HL-60 (cell line): Measurements from ENCODE around the gene ANO10.

ENCODE experiments used
- GABPA ChIP-seq: IDR thresholded peaks from 2 replicates; pipeline ENCODE4 v1.6.1; 2012; ENCODE audit warnings: low read depth
- POLR2AphosphoS5 ChIP-seq: IDR thresholded peaks from 2 replicates; pipeline ENCODE4 v1.6.1; 2012; ENCODE audit warnings: low read depth
- SPI1 ChIP-seq: IDR thresholded peaks from 2 replicates; pipeline ENCODE4 v1.6.1; 2012; ENCODE audit warnings: low read depth, mild to moderate bottlenecking, borderline replicate concordance
- TF ChIP-seq, protein P1 (sequence below): IDR thresholded peaks from one replicate; pipeline ENCODE4 v1.5.1; 2011; ENCODE audit warnings: low read length, control low read depth, inconsistent platforms; ENCODE audit not compliant: insufficient read depth
- TF ChIP-seq, protein P2 (sequence below): IDR thresholded peaks from 2 replicates; pipeline ENCODE4 v1.6.1; 2012; ENCODE audit warnings: low read depth; ENCODE audit not compliant: insufficient replicate concordance

DNA sequence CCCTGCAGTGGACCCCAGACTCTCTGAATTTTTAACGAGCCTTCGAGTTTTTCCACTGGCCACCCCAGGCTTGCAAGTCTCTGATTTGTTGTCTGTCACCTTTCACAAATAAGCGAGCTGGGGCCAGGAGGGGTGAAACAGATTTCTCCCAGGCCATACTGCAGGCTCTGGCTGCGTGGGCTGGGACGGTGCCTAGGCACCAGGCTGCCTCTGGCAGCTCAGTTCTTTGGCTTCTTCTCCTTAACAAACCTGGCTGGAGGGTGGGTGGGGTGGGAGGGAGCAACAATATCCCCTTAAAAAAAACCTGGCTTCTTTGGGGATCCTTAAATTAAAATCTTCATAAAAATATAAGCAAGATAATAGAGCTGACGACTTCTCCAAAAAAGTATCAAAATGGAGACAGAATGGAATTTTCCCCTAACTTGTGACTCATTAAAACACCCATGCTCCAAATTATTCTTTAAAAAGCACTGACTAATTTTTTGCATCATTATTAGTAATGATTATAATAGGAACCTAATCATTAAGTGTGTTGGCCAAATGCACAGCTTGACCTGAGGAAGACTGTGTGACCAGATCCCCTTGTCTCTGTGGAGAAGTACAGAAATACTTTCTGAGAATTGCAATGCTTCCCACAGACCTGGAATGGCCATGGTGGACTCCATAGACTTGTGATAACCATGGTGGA, 251.4 kb downstream of the ANO10 start:
- TF ChIP-seq, protein P1, sequence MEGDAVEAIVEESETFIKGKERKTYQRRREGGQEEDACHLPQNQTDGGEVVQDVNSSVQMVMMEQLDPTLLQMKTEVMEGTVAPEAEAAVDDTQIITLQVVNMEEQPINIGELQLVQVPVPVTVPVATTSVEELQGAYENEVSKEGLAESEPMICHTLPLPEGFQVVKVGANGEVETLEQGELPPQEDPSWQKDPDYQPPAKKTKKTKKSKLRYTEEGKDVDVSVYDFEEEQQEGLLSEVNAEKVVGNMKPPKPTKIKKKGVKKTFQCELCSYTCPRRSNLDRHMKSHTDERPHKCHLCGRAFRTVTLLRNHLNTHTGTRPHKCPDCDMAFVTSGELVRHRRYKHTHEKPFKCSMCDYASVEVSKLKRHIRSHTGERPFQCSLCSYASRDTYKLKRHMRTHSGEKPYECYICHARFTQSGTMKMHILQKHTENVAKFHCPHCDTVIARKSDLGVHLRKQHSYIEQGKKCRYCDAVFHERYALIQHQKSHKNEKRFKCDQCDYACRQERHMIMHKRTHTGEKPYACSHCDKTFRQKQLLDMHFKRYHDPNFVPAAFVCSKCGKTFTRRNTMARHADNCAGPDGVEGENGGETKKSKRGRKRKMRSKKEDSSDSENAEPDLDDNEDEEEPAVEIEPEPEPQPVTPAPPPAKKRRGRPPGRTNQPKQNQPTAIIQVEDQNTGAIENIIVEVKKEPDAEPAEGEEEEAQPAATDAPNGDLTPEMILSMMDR: no peak
- TF ChIP-seq POLR2AphosphoS5 (no peak), GABPA (no peak), SPI1 (no peak)
- TF ChIP-seq, protein P2, sequence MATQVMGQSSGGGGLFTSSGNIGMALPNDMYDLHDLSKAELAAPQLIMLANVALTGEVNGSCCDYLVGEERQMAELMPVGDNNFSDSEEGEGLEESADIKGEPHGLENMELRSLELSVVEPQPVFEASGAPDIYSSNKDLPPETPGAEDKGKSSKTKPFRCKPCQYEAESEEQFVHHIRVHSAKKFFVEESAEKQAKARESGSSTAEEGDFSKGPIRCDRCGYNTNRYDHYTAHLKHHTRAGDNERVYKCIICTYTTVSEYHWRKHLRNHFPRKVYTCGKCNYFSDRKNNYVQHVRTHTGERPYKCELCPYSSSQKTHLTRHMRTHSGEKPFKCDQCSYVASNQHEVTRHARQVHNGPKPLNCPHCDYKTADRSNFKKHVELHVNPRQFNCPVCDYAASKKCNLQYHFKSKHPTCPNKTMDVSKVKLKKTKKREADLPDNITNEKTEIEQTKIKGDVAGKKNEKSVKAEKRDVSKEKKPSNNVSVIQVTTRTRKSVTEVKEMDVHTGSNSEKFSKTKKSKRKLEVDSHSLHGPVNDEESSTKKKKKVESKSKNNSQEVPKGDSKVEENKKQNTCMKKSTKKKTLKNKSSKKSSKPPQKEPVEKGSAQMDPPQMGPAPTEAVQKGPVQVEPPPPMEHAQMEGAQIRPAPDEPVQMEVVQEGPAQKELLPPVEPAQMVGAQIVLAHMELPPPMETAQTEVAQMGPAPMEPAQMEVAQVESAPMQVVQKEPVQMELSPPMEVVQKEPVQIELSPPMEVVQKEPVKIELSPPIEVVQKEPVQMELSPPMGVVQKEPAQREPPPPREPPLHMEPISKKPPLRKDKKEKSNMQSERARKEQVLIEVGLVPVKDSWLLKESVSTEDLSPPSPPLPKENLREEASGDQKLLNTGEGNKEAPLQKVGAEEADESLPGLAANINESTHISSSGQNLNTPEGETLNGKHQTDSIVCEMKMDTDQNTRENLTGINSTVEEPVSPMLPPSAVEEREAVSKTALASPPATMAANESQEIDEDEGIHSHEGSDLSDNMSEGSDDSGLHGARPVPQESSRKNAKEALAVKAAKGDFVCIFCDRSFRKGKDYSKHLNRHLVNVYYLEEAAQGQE: no peak
